ENCODE results near the gene PTGER1.

The PTGER1 gene

GRCh38 chr19:14446336-14447036 is 28.7 kb downstream of the PTGER1 start:
- H3K27ac ChIP-seq = no peak overlapping the region
- TF ChIP-seq CTCF (IDR thresholded peaks at IDR 0.05) = no peak
- no peak for DNase-seq (ENCODE audit: low spot score)
- no peak overlapping the region for H3K4me3 ChIP-seq

GRCh38 chr19:14443632-14444216 is 31.4 kb downstream of the PTGER1 start:
- TF ChIP-seq CTCF (IDR thresholded peaks at IDR 0.05) = no peak
- H3K4me3 ChIP-seq = no peak overlapping the region
- no peak overlapping the region for H3K27ac ChIP-seq
- no peak for DNase-seq (ENCODE audit: low spot score)

- Histone ChIP-seq H3K27ac (no peak overlapping the region), H3K4me3 (no peak overlapping the region)
- no peak for DNase-seq (ENCODE audit: low spot score)
- TF ChIP-seq CTCF (IDR thresholded peaks at IDR 0.05) = no peak
These were observed 32.1 kb downstream of the PTGER1 start for GRCh38 chr19:14442891-14443631.

- no peak overlapping the region for H3K27ac ChIP-seq
- TF ChIP-seq CTCF (IDR thresholded peaks at IDR 0.05) = no peak
- no peak overlapping the region for H3K4me3 ChIP-seq
- no peak for DNase-seq (ENCODE audit: low spot score)
These were observed 33.9 kb downstream of the PTGER1 start for GRCh38 chr19:14441041-14441938.

GRCh38 chr19:14440049-14440448 is 35.1 kb downstream of the PTGER1 start:
- peak overlapping the region in 1 of 2 donors; percentile 62 for H3K27ac ChIP-seq
- no peak for TF ChIP-seq CTCF (IDR thresholded peaks at IDR 0.05)
- peak overlapping the region; percentile 53 for H3K4me3 ChIP-seq
- DNase-seq (ENCODE audit: low spot score) = no peak

GRCh38 chr19:14439014-14439413 is 36.1 kb downstream of the PTGER1 start:
- no peak for DNase-seq (ENCODE audit: low spot score)
- no peak overlapping the region for H3K4me3 ChIP-seq
- no peak for TF ChIP-seq CTCF (IDR thresholded peaks at IDR 0.05)
- H3K27ac ChIP-seq = no peak overlapping the region
